Raji (cell line): ENCODE measurements around the gene MYO1F.

Source experiments
- POLR2A ChIP-seq: IDR thresholded peaks from 2 replicates; pipeline ENCODE4 v1.6.1; 2011; ENCODE audit warnings: low read depth, low read length, control low read depth; ENCODE audit not compliant: insufficient read depth

Gene MYO1F

GRCh38 chr19:8576273-8576993 is 809 bp downstream of the MYO1F start:
- no peak for TF ChIP-seq POLR2A

GRCh38 chr19:8575467-8575997 is 1.7 kb downstream of the MYO1F start:
- TF ChIP-seq POLR2A: no peak

GRCh38 chr19:8573316-8573715 is 3.9 kb downstream of the MYO1F start:
- no peak for TF ChIP-seq POLR2A

- no peak for TF ChIP-seq POLR2A
These were observed 6.2 kb downstream of the MYO1F start for GRCh38 chr19:8571006-8571411.

- TF ChIP-seq POLR2A: no peak
These were observed 8.0 kb downstream of the MYO1F start for GRCh38 chr19:8569066-8569771.

GRCh38 chr19:8567522-8568172 is 9.6 kb downstream of the MYO1F start:
- no peak for TF ChIP-seq POLR2A

GRCh38 chr19:8566855-8567254 is 10.4 kb downstream of the MYO1F start:
- no peak for TF ChIP-seq POLR2A

GRCh38 chr19:8561075-8561764 is 16.0 kb downstream of the MYO1F start:
- no peak for TF ChIP-seq POLR2A

- no peak for TF ChIP-seq POLR2A
These were observed 18.9 kb downstream of the MYO1F start for GRCh38 chr19:8558325-8558724.

GRCh38 chr19:8557642-8558238 is 19.5 kb downstream of the MYO1F start:
- no peak for TF ChIP-seq POLR2A

GRCh38 chr19:8552810-8553209 is 24.4 kb downstream of the MYO1F start:
- no peak for TF ChIP-seq POLR2A

- no peak for TF ChIP-seq POLR2A
These were observed 27.2 kb downstream of the MYO1F start for GRCh38 chr19:8550070-8550469.

GRCh38 chr19:8545743-8546142 is 31.5 kb downstream of the MYO1F start:
- TF ChIP-seq POLR2A: no peak

- no peak for TF ChIP-seq POLR2A
These were observed 33.1 kb downstream of the MYO1F start for GRCh38 chr19:8544168-8544567.
